ENCODE measurements around the gene FAM171A1.

Gene FAM171A1

DNA sequence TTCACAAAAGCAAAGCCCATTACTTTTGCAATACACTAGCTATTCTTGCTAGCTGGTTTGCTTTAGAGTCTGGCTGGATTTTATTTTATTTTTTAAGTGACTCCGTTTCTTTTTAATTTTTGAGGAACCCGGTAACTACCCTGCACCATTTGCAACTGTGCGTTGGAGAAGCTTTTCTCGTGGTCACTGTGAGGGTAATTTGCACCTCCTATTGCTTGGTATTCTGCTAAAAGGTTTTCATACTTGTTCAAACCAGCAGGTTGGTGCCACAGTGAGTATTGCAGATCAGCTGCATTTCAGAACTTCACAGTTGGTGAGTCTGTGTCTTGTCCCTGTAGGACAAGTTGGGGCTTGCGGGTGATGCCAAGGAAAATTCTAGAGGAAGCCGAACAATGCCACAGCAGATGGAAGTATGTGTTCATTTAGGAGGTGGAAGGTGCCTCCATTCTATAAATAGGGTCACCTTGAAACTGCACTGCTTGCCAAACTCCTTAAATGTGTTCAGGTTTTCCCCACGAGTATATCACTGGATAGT, 198.7 kb downstream of the FAM171A1 start:
- no peak overlapping the region for H3K4me3 ChIP-seq (ENCODE audit: low read length)
- H3K9me3 ChIP-seq (ENCODE audit: control insufficient read depth, low read length) = no peaks in the 10 kb centered on the region
- no peak overlapping the region for H3K9ac ChIP-seq (ENCODE audit: low read length)
- DNase-seq (ENCODE audit: low read depth) = no peak
- H3K36me3 ChIP-seq (ENCODE audit: control insufficient read depth, insufficient read depth, low read length, severe bottlenecking) = no peaks in the 10 kb centered on the region
- no peaks in the 10 kb centered on the region for H3K27me3 ChIP-seq (replicated peaks; ENCODE audit: control insufficient read depth, insufficient read depth, low read length)
- peaks cover 11% of the 10 kb centered on the region for H3K4me1 ChIP-seq (ENCODE audit: control insufficient read depth, insufficient read depth, low read length)

DNA sequence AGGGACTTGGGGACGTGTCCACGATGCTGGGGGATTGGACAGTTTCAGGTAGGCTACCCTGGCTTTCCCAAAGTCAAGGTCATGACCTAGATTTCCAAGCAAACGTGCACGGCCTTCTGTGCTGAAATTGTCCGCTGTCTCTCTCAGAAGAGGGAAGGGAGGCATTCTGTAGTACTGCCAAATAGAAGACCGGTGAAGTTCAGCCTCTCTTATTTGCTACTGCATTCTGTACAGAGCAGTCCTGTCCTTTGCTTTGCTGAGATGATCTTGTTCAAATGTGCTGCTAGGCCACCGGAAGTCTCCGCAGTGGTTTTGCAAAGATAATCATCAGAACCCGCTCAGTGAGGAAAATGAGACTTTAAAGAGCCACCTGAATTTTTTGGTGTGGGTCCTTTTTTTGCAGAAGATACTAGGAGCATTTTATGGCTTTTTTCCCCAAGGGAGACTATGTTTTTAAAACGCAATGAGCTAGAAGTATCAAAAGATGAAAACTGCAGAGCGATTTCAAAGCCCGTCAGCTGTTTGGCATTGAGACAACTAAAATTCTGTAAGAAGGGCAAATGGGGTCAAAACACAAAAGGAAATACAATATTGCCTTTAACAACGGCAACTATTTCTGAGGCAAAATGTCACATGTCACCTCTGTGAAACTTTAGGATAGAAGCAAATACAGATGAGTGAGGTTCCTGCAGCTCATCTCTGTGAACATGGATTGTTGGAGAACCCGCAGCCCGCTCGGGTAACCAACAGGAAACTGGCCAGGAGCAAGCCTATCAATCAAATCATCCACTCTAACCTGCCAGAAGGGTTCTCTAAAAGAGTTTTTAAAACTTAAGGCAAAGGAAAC, 201.3 kb downstream of the FAM171A1 start:
- H3K27me3 ChIP-seq (replicated peaks; ENCODE audit: control insufficient read depth, insufficient read depth, low read length) = no peaks in the 10 kb centered on the region
- H3K9me3 ChIP-seq (ENCODE audit: control insufficient read depth, low read length) = no peaks in the 10 kb centered on the region
- H3K36me3 ChIP-seq (ENCODE audit: control insufficient read depth, insufficient read depth, low read length, severe bottlenecking) = no peaks in the 10 kb centered on the region
- H3K4me1 ChIP-seq (ENCODE audit: control insufficient read depth, insufficient read depth, low read length) = peaks cover 27% of the 10 kb centered on the region
- peak overlapping the region; percentile 48 for H3K4me3 ChIP-seq (ENCODE audit: low read length)
- peak overlapping the region; percentile 68 for H3K9ac ChIP-seq (ENCODE audit: low read length)
- no peak for DNase-seq (ENCODE audit: low read depth)

DNA sequence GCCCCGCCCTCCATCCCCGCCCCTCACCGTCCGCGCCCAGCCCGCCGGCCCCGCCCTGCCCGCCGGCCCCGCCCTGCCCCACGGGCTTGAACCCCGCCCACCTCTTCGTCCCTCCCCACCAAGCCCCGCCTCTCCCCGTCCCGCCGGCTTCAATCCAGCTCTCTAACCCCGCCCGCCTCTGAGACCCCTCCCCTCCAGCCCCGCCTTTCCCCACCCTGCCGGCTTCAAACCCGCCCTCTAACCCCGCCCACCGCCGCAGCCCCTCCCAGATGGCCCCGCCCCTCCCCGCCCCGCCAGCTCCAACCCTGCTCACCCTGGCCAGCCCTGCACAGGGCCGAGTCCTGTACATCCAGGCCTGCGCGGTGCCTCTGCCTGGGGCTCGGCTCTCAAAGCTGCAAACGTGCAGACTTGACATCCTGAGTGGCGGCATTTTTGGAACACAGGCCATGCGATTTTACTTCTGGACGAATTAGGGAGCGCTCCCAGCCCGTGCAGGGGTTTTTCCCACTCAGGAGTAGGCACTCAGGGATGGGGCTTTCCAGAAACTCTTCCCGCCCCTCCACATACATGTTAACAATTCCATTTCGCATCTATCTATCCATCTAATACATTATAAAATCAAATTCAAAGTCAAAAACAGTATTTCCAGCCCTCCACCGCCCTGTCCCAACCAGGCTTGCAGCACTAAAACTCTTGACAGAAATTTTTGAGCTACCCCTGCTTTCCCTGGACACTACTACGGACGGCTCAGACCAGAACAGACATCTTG, 202.1 kb downstream of the FAM171A1 start:
- Histone ChIP-seq H3K36me3 (ENCODE audit: control insufficient read depth, insufficient read depth, low read length, severe bottlenecking) (no peaks in the 10 kb centered on the region), H3K9ac (ENCODE audit: low read length) (peak overlapping the region; percentile 68), H3K27me3 (replicated peaks; ENCODE audit: control insufficient read depth, insufficient read depth, low read length) (no peaks in the 10 kb centered on the region), H3K4me1 (ENCODE audit: control insufficient read depth, insufficient read depth, low read length) (peaks cover 27% of the 10 kb centered on the region), H3K4me3 (ENCODE audit: low read length) (peak overlapping the region; percentile 48), H3K9me3 (ENCODE audit: control insufficient read depth, low read length) (no peaks in the 10 kb centered on the region)
- DNase-seq (ENCODE audit: low read depth) = peak; percentile 99

DNA sequence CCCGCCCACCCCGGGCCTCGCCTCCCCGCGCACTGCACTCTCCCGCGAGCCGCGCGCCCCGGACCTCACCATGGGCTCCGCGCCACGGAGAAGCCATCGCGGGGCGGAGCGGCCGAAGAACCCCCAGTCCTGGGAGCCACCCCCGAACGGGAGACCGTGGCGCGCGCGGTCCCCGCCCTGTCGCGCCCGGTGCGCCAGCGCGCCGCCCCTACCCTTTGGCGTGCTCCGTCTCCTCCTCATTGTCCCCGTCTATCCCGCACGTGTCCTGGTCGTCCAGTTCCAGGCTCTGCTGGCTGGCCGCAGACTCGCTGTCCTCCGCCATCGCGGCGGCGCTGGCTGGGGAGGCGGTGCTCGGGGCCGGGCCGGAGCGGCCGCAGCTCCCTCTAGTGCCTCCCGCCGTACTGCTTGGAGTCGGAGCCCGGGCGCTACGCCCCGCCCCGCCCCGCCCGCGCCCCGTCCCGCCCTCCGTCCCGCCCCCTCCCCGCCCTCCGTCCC, 202.8 kb downstream of the FAM171A1 start, which contains the start of gene NMT2:
NMT2 (minus strand) TSS at position 403 of the 495 bp plus-strand sequence; CDS start at position 322, 81 bp downstream.
- DNase-seq (ENCODE audit: low read depth) = peak; percentile 78
- no peaks in the 10 kb centered on the region for H3K36me3 ChIP-seq (ENCODE audit: control insufficient read depth, insufficient read depth, low read length, severe bottlenecking)
- no peaks in the 10 kb centered on the region for H3K9me3 ChIP-seq (ENCODE audit: control insufficient read depth, low read length)
- H3K27me3 ChIP-seq (replicated peaks; ENCODE audit: control insufficient read depth, insufficient read depth, low read length) = no peaks in the 10 kb centered on the region
- peak within 1 kb of the TSS; percentile 94 for H3K9ac ChIP-seq (ENCODE audit: low read length)
- peaks cover 27% of the 10 kb centered on the region for H3K4me1 ChIP-seq (ENCODE audit: control insufficient read depth, insufficient read depth, low read length)
- peak within 1 kb of the TSS; percentile 91 for H3K4me3 ChIP-seq (ENCODE audit: low read length)

DNA sequence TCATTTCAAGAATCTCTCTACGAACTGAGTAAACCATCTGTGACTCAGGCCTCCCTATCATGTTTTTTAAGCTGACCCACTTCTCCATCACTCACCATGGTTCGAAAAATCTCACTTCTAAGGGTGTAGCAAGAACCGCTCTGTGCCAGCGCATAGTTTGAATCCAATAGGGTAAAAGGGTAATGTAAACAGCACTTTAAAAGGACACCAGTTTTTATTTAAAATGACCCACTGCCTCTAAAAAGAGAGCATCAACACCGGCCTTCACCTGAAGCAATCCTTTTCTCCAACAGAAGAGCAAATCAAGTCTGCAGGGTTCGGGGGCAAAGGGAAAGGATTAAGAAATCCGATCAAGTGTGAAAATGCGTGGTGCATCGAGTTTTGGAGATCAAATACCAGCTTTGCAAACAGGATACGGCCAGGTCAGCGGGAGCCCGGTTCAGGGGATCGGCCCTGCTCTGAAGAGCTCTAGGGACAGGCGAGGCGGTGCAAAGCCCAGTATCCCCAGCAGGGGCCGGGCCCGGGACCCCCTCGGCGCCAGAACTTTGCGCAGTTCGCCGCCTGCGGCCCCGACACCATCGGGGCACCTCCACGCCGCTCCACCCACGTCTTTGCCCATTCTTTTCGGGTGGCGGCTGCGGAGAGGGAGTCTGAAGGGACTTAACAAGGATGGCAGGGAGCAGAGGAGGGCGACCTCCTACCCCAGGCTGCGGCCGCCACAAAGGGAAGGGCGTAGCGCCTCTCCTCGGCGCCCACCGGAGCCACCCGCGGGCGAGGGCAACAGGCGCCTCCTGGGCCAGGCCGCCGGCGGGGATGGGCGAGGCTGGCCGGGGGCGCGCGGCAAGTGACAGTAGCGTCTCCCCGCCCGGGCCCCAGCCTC, 203.4 kb downstream of the FAM171A1 start:
- Histone ChIP-seq H3K9me3 (ENCODE audit: control insufficient read depth, low read length) (no peaks in the 10 kb centered on the region), H3K4me1 (ENCODE audit: control insufficient read depth, insufficient read depth, low read length) (peaks cover 27% of the 10 kb centered on the region), H3K27me3 (replicated peaks; ENCODE audit: control insufficient read depth, insufficient read depth, low read length) (no peaks in the 10 kb centered on the region), H3K9ac (ENCODE audit: low read length) (peak overlapping the region; percentile 94), H3K4me3 (ENCODE audit: low read length) (peak overlapping the region; percentile 91), H3K36me3 (ENCODE audit: control insufficient read depth, insufficient read depth, low read length, severe bottlenecking) (no peaks in the 10 kb centered on the region)
- peak; percentile 76 for DNase-seq (ENCODE audit: low read depth)

DNA sequence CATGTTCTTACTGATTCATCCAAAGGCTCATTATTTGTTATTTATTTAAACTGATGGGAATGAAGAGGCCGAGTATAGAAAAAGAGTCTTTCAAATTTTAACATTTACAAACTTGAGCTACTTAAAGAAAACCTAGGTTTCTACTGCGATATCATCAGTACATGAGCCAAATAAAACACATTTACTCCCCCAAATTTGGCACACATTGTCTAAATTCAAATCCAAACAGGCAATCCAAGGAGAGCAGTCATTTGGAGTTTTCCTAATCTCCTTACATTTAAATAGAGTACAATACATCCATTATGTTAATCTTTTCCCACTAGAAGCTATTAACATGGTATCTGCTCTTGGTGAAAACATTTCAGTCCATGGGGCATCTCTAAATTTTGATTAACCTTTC, 204.8 kb downstream of the FAM171A1 start:
- Histone ChIP-seq H3K9me3 (ENCODE audit: control insufficient read depth, low read length) (no peaks in the 10 kb centered on the region), H3K36me3 (ENCODE audit: control insufficient read depth, insufficient read depth, low read length, severe bottlenecking) (no peaks in the 10 kb centered on the region), H3K4me3 (ENCODE audit: low read length) (peak overlapping the region; percentile 91), H3K9ac (ENCODE audit: low read length) (peak overlapping the region; percentile 94), H3K4me1 (ENCODE audit: control insufficient read depth, insufficient read depth, low read length) (peaks cover 27% of the 10 kb centered on the region), H3K27me3 (replicated peaks; ENCODE audit: control insufficient read depth, insufficient read depth, low read length) (no peaks in the 10 kb centered on the region)
- DNase-seq (ENCODE audit: low read depth) = no peak

- DNase-seq (ENCODE audit: low read depth) = no peak
- Histone ChIP-seq H3K36me3 (ENCODE audit: control insufficient read depth, insufficient read depth, low read length, severe bottlenecking) (no peaks in the 10 kb centered on the region), H3K4me3 (ENCODE audit: low read length) (no peak overlapping the region), H3K9ac (ENCODE audit: low read length) (no peak overlapping the region), H3K4me1 (ENCODE audit: control insufficient read depth, insufficient read depth, low read length) (peaks cover 16% of the 10 kb centered on the region), H3K9me3 (ENCODE audit: control insufficient read depth, low read length) (no peaks in the 10 kb centered on the region), H3K27me3 (replicated peaks; ENCODE audit: control insufficient read depth, insufficient read depth, low read length) (no peaks in the 10 kb centered on the region)
These were observed 207.7 kb downstream of the FAM171A1 start for GRCh38 chr10:15163253-15163828.
